ENCODE results near the gene RALGAPA2.

The RALGAPA2 gene

DNA sequence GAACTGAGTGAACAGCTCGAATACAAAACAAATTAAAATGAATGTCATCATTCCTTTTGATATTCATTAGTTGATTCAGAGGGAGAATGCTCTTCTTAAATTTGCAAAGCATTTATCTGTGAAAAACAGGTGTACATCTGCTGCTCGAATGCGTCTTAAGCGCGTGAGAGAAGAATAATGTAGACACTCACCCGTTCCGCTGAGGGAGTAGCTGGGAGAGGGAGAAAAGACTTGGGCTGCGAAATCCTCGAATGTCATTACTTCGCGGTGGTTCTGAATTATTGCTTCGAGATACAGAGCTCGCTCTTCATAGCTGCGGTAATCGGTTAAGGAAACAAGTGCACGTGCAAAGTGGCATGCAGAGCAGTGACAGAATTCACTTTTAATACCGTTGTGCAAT is 300.6 kb downstream of the RALGAPA2 start:
- no peak for DNase-seq (ENCODE audit: low read depth in 1 of 2, low spot score in 1 of 2)
- Histone ChIP-seq H3K27me3 (ENCODE audit: insufficient read depth, poor library complexity, severe bottlenecking) (no peaks in the 10 kb centered on the region), H3K27ac (replicated peaks) (no peak overlapping the region), H3K4me3 (replicated peaks; ENCODE audit: insufficient read depth, low read length) (no peak overlapping the region)
- no peak for TF ChIP-seq REST (IDR thresholded peaks at IDR 0.05; ENCODE audit: insufficient replicate concordance, low read depth)
- TF ChIP-seq, protein P1, sequence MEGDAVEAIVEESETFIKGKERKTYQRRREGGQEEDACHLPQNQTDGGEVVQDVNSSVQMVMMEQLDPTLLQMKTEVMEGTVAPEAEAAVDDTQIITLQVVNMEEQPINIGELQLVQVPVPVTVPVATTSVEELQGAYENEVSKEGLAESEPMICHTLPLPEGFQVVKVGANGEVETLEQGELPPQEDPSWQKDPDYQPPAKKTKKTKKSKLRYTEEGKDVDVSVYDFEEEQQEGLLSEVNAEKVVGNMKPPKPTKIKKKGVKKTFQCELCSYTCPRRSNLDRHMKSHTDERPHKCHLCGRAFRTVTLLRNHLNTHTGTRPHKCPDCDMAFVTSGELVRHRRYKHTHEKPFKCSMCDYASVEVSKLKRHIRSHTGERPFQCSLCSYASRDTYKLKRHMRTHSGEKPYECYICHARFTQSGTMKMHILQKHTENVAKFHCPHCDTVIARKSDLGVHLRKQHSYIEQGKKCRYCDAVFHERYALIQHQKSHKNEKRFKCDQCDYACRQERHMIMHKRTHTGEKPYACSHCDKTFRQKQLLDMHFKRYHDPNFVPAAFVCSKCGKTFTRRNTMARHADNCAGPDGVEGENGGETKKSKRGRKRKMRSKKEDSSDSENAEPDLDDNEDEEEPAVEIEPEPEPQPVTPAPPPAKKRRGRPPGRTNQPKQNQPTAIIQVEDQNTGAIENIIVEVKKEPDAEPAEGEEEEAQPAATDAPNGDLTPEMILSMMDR (IDR thresholded peaks at IDR 0.05; ENCODE audit: insufficient read depth, low read length), result no peak
- TF ChIP-seq SPI1 (IDR thresholded peaks at IDR 0.05; ENCODE audit: borderline replicate concordance, low read depth), result no peak
- TF ChIP-seq GABPA (IDR thresholded peaks at IDR 0.05; ENCODE audit: low read depth), result no peak
- no peak for TF ChIP-seq POLR2AphosphoS5 (IDR thresholded peaks at IDR 0.05; ENCODE audit: low read depth)

DNA sequence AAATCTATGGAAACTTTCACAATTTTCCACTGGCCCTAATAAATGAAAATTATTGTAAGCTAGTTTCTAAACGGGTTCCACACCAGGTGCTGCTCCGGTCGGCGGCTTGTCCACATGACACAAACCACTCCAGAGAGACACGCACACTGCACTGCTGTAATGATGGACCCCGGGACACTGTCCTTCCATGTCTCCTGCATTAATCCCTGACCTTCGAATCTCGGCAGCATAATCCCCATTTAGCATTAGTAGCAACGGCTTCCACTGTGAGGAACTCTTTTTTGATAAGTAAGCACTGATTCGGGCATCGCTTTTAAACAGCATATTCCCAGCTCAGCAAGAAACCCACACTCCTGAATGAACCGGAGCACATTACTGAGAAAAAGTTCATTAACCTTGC is 301.0 kb downstream of the RALGAPA2 start:
- Histone ChIP-seq H3K27ac (replicated peaks) (no peak overlapping the region), H3K27me3 (ENCODE audit: insufficient read depth, poor library complexity, severe bottlenecking) (no peaks in the 10 kb centered on the region), H3K4me3 (replicated peaks; ENCODE audit: insufficient read depth, low read length) (no peak overlapping the region)
- TF ChIP-seq GABPA (IDR thresholded peaks at IDR 0.05; ENCODE audit: low read depth) (no peak), POLR2AphosphoS5 (IDR thresholded peaks at IDR 0.05; ENCODE audit: low read depth) (no peak)
- TF ChIP-seq, protein P1 (IDR thresholded peaks at IDR 0.05; ENCODE audit: insufficient read depth, low read length), result no peak
- DNase-seq (ENCODE audit: low read depth in 1 of 2, low spot score in 1 of 2), result no peak

DNA sequence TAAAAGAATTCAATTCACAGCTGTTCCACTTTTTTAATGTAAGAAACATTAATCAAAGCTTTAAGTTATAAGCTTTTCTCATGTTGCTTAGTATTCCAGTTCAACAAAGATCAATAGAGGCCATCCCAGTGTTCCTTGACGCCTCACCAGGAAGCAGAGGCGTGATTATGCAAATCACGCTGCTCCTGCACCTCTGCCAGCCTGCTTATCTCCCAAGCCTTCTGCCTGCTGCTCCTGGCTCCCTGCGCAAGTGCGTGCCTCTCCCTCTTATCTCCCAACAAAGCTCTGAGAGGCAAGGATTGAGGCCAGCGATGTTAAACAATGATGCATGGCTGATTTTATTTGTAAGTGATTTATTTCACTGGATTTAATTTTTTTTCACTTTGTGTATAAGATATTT is 301.8 kb downstream of the RALGAPA2 start:
- Histone ChIP-seq H3K27ac (replicated peaks) (no peak overlapping the region), H3K27me3 (ENCODE audit: insufficient read depth, poor library complexity, severe bottlenecking) (no peaks in the 10 kb centered on the region), H3K4me3 (replicated peaks; ENCODE audit: insufficient read depth, low read length) (no peak overlapping the region)
- TF ChIP-seq, protein P1 (IDR thresholded peaks at IDR 0.05; ENCODE audit: insufficient read depth, low read length), result no peak
- TF ChIP-seq REST (IDR thresholded peaks at IDR 0.05; ENCODE audit: insufficient replicate concordance, low read depth) (no peak), POLR2AphosphoS5 (IDR thresholded peaks at IDR 0.05; ENCODE audit: low read depth) (no peak), SPI1 (IDR thresholded peaks at IDR 0.05; ENCODE audit: borderline replicate concordance, low read depth) (no peak), GABPA (IDR thresholded peaks at IDR 0.05; ENCODE audit: low read depth) (no peak)
- no peak for DNase-seq (ENCODE audit: low read depth in 1 of 2, low spot score in 1 of 2)

- TF ChIP-seq, protein P1 (IDR thresholded peaks at IDR 0.05; ENCODE audit: insufficient read depth, low read length), result no peak
- TF ChIP-seq GABPA (IDR thresholded peaks at IDR 0.05; ENCODE audit: low read depth), result no peak
- TF ChIP-seq POLR2AphosphoS5 (IDR thresholded peaks at IDR 0.05; ENCODE audit: low read depth), result no peak
- no peak for TF ChIP-seq REST (IDR thresholded peaks at IDR 0.05; ENCODE audit: insufficient replicate concordance, low read depth)
- TF ChIP-seq SPI1 (IDR thresholded peaks at IDR 0.05; ENCODE audit: borderline replicate concordance, low read depth), result no peak
- Histone ChIP-seq H3K4me3 (replicated peaks; ENCODE audit: insufficient read depth, low read length) (no peak overlapping the region), H3K27me3 (ENCODE audit: insufficient read depth, poor library complexity, severe bottlenecking) (no peaks in the 10 kb centered on the region), H3K27ac (replicated peaks) (no peak overlapping the region)
- no peak for DNase-seq (ENCODE audit: low read depth in 1 of 2, low spot score in 1 of 2)
These were observed 303.1 kb downstream of the RALGAPA2 start for GRCh38 chr20:20409331-20409730.

Measured in HL-60 (cell line).